Stimulated activated CD4-positive, alpha-beta T cell treated with anti-CD3 and anti-CD28 coated beads, Interleukin-15, amount 100 ng/mL, for 1 hour (primary cell): ENCODE results near the gene DDX1.
"Not testable (repeated sequence)": the region's sequence is repeated elsewhere in the genome, so short reads cannot be mapped to it uniquely, and the experiment has no call there.

ENCODE experiments used
- DNase-seq, 2 donors: peaks; one replicate each; pipeline ENCODE4 v3.0.0-alpha.2; 2020; ENCODE audit warnings: low read depth in 1 of 2, low spot score in 1 of 2

Gene DDX1

DNA sequence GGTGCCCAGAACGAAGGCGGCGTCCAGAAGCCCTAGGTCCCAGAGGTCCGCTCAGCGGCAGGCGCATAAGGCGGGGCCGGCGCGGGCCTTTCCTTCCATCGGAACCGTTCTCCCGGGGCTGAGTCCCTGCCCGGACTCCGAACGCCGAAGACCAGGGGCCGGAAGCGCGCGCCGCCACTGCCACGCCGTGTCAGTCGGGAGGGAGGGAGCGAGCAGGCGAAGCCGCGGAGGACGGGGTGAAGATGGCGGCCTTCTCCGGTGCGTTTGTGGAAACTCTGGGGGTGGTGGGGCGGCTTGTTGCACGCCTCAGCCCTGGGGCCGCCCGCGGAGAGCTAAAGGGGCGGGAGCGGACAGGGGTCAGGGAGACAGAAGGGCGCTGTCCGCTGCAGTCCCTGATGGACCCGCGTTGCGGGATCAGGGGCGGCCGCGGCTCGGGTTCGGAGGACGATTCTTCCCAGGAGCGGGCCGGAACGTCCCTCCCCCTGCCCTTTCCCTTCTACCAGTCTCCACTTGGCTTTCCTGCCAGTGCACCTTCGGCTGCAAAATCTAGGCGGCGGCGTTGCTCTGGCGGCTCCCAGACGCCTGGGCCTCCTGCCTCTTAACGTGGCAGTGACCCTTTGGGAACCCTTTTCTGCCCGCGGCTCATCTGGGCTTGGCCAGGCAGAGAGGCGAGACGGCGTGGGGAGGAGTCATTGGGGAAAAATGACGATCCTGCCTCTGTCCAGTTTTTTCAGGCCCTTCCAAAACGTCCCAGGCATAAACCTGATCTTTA lies at the start of gene DDX1:
Gene DDX1 (plus strand): TSS at position 177 of the 772 bp plus-strand sequence. CDS start 66 bp downstream, at position 243.
- peak; percentile 74 to 84 for DNase-seq

DNA sequence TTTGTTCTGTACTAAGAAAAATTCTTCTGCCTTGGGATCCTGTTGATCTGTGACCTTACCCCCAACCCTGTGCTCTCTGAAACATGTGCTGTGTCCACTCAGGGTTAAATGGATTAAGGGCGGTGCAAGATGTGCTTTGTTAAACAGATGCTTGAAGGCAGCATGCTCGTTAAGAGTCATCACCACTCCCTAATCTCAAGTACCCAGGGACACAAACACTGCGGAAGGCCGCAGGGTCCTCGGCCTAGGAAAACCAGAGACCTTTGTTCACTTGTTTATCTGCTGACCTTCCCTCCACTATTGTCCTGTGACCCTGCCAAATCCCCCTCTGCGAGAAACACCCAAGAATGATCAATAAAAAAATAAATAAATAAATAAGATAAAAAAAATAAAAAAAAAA lies 49.4 kb upstream of the DDX1 start:
- DNase-seq, result not testable (repeated sequence)

DNA sequence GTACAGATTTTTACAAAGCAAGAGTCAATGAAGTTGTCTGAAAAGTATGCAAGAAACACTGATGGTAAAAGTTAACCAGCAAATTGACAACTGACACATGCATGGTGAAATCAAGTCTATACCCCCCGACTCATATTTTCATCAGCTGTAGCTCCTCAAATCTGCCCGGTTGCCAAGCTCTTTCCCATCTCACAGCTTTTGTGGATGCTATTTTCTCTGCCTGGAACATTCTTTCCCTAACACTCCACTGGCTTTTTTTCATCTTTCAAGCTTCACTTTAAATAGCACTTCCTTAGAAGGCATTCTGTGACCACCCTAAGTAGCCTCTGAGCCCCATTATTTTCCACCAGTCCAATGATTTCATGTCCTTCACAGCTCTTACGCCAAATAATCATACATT lies 48.6 kb upstream of the DDX1 start:
- DNase-seq, result no peak

DNA sequence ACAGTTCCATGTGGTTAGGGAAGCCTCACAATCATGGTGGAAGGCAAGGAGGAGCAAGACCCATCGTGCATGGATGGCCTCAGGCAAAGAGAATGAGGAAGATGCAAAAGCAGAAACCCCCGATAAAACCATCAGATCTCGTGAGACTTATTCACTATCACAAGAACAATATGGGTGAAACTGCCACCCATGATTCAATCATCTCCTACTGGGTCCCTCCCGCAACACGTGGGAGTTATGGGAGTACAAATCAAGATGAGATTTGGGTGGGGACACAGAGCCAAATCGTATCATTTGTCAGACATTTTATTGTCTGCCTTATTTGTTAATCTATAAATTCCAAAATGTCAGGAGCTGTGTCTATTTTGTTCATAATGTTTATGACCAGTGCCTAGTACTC lies 48.1 kb upstream of the DDX1 start:
- DNase-seq, result no peak

DNA sequence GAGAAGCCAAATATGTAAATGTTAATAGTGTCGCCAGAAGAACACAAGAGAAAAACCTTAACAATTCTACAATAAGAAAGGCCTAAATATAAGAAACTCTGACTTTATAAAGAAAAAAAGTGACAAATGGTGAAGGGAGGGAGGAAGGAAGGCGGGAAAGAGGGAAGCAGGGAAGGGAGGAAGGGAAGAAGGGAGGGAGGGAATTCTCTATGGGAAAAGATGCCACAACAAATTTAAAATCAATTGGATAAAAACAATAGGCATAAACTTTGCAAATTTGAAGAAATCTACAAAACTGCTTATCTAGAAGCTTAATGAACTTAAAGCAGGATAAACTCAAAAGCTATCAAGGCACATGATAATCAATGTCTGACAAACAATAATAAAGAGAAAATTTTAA lies 47.4 kb upstream of the DDX1 start:
- no peak for DNase-seq

DNA sequence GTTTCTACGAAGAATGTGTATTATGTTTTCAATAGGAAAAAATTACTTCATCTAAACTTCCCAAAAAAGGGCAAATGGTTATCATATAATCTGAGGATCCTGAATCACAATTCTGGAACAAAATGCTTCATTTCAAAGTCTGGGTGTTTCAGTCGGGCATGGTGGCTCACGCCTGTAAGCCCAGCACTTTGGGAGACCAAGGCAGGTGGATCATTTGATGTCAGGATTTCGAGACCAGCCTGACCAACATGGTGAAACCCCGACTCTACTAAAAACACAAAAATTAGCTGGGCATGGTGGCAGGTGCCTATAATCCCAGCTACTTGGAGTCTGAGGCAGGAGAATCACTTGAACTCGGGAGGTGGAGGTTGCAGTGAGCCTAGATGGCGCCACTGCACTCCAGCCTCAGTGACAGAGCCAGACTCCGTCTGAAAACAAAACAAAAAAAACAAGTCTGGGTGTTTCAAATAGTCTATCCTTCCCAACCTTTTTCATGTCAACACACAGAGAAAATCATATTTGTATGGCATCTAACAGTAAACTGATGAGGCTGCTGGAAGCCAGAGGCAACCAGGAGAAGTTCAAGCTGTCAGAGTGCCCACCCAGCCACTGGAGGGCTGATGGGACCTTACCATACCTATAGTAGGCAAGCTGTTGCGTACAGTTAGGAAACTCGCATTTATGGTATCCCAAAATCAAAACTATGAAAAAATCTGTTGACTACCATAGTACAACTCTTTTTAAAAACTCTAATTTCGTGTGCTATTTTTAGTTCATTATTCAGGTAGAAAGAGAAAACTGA lies 45.2 kb upstream of the DDX1 start:
- no peak for DNase-seq

DNA sequence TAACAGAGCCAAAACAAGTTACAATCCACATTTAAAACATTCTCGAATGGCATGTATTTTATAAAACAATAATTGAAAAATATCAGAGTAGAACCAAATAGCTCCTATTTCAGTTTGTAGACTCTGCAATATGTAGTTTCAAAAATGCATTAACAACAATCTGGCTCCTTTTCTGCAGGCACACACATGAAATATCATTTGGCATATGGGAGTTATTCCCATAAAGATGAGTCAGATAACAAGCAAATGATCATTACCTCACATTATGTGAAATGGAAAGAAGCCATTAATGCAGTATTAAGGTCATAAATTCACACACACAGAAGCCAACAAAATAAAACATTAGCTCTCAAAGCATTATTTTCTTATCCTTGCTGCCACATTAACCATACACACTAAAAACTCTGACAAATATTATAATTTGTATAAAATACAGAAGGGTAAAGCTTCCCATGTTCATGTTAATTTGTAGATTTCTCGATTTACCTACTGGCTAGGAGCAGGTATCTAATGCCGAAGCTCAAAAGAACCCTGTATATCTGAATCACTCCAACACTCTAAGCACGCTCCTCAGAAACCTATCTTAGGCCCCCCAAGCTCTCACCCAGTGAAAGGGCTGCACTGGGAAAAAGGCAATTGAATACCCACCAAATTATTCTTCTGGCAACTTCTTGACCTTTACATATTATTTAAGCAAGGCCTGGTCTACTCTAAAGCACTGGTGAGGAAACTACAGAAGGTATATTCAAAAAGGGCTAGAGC lies 44.4 kb upstream of the DDX1 start:
- no peak for DNase-seq

DNA sequence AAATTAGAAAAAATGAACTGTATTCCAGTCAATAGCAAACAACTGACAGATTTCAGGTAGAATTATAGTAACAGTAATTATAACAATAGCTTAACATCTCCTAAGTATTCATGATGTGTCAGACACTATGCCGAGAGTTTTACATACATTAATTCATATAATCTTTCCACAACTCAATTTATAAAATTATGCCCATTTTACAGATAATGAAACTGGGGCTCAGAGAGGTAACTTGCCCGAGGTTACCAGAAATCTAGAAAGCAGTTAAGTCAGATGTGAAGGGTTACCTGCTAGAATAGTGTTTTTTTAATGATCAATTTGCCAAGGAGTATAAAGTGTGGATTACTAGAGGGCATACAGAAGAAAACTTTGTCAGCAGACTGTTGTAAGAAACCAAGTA lies 42.7 kb upstream of the DDX1 start:
- no peak for DNase-seq

DNA sequence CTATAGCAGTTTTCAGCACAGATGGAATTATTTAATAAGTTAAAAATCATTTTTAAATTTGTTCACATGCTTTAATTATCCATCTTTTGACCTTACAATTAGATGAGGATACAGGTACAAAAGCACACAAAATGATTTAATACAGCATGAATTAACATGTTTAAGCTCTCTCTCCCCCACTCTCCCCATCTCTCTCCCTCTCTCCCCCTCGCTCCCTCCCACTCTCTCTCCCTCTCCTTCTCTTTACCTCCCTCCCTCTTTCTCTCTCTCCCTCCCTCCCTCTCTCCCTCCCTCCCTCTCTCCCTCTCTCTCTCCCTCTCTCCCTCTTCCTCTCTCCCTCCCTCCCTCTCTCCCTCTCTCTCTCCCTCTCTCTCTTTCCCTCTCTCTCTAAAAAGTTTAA lies 38.1 kb upstream of the DDX1 start:
- DNase-seq, result no peak

DNA sequence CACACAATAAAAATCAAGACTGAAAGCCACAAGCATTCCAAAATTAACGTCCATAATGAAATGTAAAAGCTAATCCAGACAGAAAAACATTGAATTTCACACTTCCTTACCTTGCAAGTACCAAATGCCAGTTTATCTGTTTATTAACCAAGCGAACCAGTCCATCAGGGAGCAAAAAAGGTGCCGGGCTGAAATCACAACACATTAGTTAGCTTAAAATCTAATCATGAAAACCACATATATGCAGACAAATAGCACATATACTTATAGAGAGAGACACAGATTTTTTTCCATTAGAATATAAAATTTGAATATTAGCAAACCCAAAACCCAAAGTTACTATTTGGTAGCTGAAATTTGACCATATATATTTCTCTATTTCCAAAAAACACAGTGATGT lies 37.7 kb upstream of the DDX1 start:
- no peak for DNase-seq

DNA sequence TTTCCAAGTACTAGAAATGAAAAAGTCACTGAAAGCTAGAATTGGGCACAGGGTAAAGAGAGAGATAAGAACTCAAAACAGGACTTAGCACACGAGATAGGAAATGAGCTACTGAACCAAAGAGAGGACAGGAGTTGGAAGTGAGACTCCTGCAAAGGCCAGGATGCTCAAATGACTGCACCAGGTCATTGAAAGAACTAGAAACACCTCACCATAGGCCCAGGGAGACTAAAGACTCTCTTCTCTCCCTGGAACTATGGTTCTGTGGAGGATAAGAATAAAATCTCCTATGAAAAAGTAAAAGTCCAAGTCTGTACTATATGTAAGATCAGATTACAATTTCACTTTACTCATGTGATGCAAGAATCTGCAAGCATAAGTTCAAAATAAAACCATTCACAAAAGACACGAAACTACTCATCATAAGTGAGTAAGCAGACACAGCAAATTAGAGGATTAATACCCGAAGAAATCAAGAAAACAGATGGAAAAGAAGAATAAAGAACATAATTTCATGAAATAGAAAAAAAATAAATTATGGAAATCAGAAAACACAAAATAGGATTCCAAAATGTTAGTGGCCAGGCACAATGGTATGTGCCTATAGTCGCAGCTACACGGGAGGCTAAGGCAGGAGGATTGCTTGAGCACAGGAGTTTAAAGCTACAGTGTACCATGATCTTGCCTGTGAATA lies 37.0 kb upstream of the DDX1 start:
- DNase-seq, result no peak

DNA sequence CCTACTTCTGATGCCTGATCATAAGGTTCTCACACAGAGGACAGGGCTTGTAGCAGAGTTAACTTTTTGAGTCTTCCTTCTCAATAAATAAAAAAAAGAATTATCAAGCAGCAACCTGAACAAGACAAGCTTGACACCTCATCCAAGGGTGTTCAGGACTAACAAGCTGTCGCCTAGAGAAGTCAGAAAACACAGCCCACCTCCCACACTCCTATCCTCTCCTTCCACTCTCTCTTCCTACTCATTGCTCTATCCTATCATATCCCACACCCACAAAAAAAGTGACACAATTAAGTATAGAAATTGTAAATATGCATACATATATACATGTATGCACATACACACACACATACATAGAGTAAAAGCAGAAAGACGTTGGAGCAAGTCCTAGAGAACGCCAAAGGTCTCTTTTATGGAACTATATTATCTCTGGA lies 35.9 kb upstream of the DDX1 start:
- DNase-seq, result no peak

DNA sequence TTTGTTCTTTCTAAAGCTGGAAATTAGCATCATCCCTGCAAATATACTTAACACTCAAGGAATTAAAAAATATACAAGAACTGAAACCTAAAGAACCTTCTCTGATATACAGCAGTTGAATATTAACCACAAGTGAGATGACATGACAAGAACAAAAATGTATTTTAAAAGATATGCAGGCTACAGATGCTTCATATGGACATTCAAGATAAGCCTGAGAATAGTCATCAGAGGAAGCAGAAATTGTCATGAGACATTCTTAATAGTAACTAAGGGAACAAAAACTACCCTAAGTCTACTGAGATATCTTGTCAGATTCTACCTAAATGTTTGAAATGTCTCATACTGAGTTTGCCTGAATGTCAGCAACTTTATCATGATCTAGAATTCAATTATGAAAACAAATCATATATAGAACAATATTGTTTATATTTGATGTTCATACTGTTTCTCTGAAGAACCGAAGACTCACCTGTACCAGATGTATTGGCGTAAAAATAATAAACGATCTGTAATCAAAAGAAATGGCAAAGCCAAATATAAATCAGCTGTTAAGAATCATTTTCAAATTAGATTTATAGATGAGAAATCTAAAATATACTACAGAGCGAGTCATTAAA lies 35.2 kb upstream of the DDX1 start:
- no peak for DNase-seq

DNA sequence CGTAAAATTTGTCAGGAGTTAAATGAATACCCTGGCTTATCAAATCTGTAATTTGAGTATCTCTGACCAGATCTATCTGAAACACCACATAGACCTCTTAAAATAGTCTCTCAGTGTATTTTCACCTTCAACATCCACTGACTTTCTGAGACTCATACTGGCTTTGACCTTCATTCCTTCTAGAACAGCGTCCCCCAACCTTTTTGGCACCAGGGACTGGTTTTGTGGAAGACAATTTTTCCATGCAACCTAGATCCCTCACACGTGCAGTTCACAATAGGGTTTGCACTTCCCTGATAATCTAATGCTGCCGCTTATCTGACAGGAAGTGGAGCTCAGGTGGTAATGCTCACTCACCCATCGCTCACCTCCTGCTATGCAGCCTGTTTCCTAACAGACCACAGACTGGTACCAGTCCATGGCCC lies 33.8 kb upstream of the DDX1 start:
- no peak for DNase-seq

DNA sequence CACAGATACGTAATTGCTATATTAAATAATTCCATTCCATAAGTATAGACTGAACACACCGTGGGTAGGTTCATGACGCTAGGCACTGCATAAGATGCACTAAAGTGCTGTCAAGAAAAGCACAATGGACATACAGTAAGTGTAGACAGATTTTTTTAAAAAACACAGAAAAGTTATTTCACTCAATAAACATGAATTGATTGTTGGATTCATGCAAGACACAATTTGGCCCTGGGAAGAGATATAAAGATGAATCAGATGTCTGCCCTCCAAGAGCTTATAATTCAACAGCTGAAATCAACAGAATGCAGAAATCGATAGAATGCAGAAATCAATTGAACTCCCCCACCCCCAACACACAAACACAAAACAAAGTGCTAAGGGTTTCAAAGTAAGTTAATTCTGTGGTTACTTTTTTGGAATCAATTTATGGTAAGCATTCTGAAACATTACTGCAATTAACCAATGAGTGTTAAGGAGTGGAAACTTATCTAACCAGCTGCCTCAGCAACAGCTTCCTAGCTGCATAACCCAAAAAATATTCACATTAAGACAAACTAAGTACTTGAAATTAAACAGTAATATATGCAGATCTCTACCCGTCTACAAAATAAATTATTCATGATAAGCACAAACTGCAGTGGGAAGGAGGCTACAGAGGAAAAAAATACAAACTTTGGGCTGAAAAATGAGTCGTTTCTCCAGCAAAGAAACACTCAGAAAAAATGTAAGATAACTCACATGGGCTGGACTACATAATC lies 32.1 kb upstream of the DDX1 start:
- DNase-seq, result no peak

DNA sequence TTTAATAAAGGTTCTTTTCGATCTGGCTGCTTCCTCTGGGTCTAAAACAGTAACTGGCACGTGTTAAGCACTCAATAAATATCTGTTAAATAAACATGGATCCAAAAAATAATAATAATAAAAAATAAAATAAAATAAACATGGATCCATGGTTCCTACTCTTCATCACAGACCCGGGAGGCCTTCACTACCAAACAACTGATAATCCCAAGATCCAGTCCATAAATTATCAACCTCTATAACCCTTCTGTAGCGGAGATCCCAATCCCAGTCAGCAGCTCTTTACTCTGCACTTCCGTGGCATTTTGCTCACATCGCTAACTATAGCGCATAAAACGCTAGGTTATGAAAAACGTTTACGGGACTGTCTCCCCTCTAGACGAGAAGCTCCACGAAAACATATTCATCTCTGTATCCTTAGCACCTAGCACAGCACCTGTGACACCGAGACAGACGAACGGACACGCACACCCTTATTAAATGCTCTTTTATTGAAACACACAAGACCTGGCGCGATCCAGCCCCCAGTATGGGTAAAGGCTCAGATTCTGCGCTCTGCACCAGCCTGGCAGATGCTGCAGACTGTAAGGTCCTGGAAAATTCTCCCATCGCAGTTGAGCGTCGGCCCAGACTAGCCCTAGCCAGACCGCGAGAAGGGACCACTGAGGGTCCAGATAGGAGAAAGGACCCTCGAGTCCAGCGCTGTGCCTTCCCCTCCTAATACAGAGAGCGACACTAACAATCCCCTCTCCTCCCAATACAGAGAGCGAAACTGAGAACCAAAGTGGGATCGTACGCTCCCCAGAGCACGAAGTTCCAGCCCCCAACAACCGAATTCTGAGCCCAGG lies 31.3 kb upstream of the DDX1 start:
- DNase-seq, result no peak

DNA sequence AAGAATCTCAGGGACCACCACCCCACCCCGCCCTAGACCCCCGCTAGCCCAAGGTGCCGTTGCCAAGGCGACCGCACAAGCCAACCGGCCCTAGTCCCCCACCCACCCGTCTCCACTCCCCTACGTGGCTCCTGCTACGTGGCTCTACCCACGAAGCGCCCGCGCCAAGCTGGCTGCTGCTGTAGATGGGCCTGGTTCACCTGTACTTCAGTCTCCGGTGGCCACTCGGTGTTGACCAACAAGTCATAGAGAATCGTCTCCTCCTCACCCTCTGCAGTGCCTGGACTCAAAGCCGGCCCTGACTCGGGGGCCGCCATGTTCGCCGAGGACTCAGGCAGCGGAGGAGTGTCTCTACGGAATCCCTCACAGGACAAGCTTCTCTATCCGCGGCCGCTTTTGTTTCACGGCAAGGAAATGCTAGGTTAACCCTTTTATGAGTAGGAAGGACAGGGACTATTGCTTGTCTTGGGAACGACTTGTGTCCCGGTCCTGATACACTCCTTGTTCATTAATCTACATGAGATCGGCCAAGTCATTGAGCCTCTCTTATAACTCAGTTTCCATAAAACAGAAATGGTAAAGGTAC lies 30.6 kb upstream of the DDX1 start, which contains the start of gene NBAS:
Gene NBAS (minus strand): TSS at position 347 of the 586 bp plus-strand sequence. CDS start 30 bp downstream, at position 317.
- peak; percentile 47 to 64 for DNase-seq

DNA sequence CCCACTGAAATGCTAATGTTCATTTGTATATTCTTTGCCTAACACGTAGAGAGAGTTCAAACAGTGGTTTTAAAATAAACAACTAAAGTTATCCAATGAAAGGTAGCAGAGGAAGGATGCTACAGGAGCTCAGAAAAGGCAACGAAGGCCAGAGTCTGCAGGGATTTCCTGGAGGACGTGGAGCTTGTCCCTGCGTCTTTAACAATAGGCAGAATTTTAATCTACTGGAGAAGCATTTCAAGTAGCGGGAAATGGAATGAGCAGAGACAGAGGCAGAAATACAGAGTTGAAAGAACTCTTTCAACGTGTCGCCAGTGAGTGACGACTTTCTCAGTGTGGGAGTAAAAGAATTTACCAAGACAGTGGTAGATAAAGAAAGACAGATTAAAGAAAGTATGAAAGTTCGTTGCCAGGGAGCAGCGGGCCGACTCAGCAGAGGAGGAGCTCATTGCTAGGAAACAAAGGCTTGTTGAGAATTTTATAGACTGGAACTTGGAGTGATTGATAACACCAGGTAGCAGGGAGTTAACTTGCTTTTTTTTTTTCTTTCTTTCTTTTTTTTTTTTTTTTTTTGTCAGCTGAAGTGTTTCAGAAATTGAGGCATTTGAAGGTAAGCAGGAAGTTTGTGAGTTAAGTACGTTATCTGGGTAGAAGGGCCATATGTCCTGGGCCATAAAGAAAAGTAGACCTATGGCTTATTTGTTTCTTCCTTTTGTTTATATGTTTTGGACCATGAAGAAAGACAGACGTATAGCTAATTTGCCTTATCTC lies 29.9 kb upstream of the DDX1 start:
- peak in 1 of 2 donors; percentile 12 for DNase-seq
